Lower leg skin (tissue), 4 donors: ENCODE data around the gene NETO1. TPM values are rescaled to one million over a fixed set of nuclear protein-coding genes. Genes with fewer than 3 reads are reported as not detected.

ENCODE experiments used
- DNase-seq, 2 donors: peaks; one replicate each; pipeline ENCODE4 v3.0.0-alpha.2; 2019; ENCODE audit warnings: low spot score in 2 of 2
- H3K4me3 ChIP-seq: fragments of 200-600 bp; sonication (generic); 2 replicates; pipeline ENCODE4 v1.5.1; 2017; ENCODE audit warnings: mild to moderate bottlenecking, low read depth; ENCODE audit not compliant: poor library complexity, severe bottlenecking
- CTCF ChIP-seq, 3 donors: fragments of 450-650 bp; IDR thresholded peaks; one replicate each; pipeline ENCODE4 v1.5.1; 2016; ENCODE audit warnings: antibody characterized with exemption in 3 of 3, mild to moderate bottlenecking in 3 of 3, moderate library complexity in 2 of 3
- POLR2A ChIP-seq, 2 donors: fragments of 450-650 bp; IDR thresholded peaks; one replicate each; pipeline ENCODE4 v1.6.1; 2016 to 2017; ENCODE audit warnings: antibody characterized with exemption in 2 of 2, mild to moderate bottlenecking in 1 of 2, moderate library complexity in 1 of 2
- WGBS, 2 donors: methylation state at CpG; one replicate each; pipeline ENCODE4 v1.1.5; 2018; 5-methylcytosine and 5-hydroxymethylcytosine counted together
- intact Hi-C: fragments of 100-400 bp; cut with DNase I; formaldehyde crosslinking; loops from one replicate; pipeline ENCODE4 v1.15.0; 2023; ENCODE audit warnings: low total_unique reads
- total RNA-seq, 4 donors: library from RNA; depleted of rRNA; stranded (reverse); fragments of >200 nt; gene quantifications; one replicate each; pipeline ENCODE4 v1.1.0, GENCODE V29; 2016

NETO1 gene
- total RNA-seq, 4 donors from 2014 or later, result 0.17 to 0.71 (median 0.53) TPM; not detected in 1

GRCh38 chr18:72898870-72899269 is 31.1 kb upstream of the NETO1 start:
- 62 to 66% methylated on average over 3 of the region's 3 CpGs for WGBS, 2 donors
- TF ChIP-seq POLR2A (IDR thresholded peaks at IDR 0.05), result no peak
- TF ChIP-seq CTCF (IDR thresholded peaks at IDR 0.05), result no peak
- no peak overlapping the region for H3K4me3 ChIP-seq
- no peak for DNase-seq
- intact Hi-C loops, result no loop called here

GRCh38 chr18:72895548-72895947 is 27.8 kb upstream of the NETO1 start:
- intact Hi-C loops, result no loop called here
- WGBS, 2 donors, result 29 to 34% methylated on average over 2 of the region's 2 CpGs
- no peak for DNase-seq
- TF ChIP-seq CTCF (IDR thresholded peaks at IDR 0.05) (no peak), POLR2A (IDR thresholded peaks at IDR 0.05) (no peak)
- no peak overlapping the region for H3K4me3 ChIP-seq

DNA sequence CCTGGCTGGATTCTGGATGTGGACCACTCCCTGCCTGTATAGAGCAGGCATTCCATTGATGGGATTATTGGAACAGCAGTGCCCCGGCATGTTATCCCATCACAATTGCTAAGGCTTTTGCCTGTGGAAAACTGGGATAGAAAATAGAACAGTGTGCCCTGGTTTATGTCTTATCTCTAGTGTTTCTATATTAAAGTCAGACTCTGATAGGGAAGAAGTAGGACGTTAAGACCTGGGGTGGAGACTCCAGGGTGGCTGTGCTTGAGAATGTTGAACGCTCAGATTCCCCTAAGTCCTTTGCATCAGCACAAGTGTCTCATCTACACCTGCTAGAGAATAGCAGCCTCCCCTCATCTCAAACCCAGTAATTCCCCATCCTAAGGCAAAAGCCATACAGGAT is 10.8 kb upstream of the NETO1 start:
- no peak for DNase-seq
- intact Hi-C loops, result no loop called here
- H3K4me3 ChIP-seq, result no peak overlapping the region
- WGBS, 2 donors, result 79 to 83% methylated on average over 3 of the region's 3 CpGs
- TF ChIP-seq POLR2A (IDR thresholded peaks at IDR 0.05), result no peak
- TF ChIP-seq CTCF (IDR thresholded peaks at IDR 0.05), result no peak

DNA sequence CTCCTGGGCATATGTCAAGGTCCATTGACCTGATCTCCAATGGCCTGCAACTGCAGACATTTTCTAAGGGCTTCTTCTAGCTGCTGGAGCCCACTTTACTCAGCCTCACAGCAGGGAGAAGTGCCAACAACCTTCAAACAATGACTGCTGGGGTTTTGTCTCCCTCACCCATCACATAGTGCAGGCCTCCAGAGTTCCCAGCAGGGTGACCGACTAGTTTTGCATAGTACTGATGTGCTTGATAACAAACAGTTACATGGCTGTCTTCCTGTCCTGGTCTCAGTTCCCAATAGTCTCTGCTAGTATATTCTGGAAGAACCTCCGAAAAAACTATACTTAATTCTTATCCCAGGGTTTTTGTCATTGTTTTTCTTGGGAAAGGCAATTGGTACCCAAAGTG is 10.4 kb upstream of the NETO1 start:
- 72 to 76% methylated on average over 2 of the region's 2 CpGs for WGBS, 2 donors
- TF ChIP-seq POLR2A (IDR thresholded peaks at IDR 0.05) (no peak), CTCF (IDR thresholded peaks at IDR 0.05) (no peak)
- intact Hi-C loops, result no loop called here
- H3K4me3 ChIP-seq, result no peak overlapping the region
- DNase-seq, result no peak

GRCh38 chr18:72871091-72871490 is 3.3 kb upstream of the NETO1 start:
- no peak for DNase-seq
- 52 to 64% methylated on average over 5 of the region's 5 CpGs for WGBS, 2 donors
- H3K4me3 ChIP-seq, result no peak overlapping the region
- intact Hi-C loops, result no loop called here
- TF ChIP-seq CTCF (IDR thresholded peaks at IDR 0.05), result no peak
- no peak for TF ChIP-seq POLR2A (IDR thresholded peaks at IDR 0.05)
